Stomach (tissue), 4 donors: ENCODE data around the gene OR51L1.

ENCODE experiments used
- CTCF ChIP-seq, 7 experiments: fragments of 450-650 bp in 4 of 7; fragments of 200-600 bp in 3 of 7; sonication (generic) in 3 of 7; IDR thresholded peaks; one replicate each; pipeline ENCODE4 v1.5.1; 2016 to 2019; ENCODE audit warnings: antibody characterized with exemption in 7 of 7, control low read depth in 2 of 7, mild to moderate bottlenecking in 1 of 7
- EP300 ChIP-seq: sonication (generic); formaldehyde crosslinking; IDR thresholded peaks from one replicate; pipeline ENCODE4 v1.6.1; 2017; ENCODE audit warnings: antibody characterized with exemption
- POLR2AphosphoS5 ChIP-seq, 3 donors: sonication (generic); formaldehyde crosslinking; IDR thresholded peaks; one replicate each; pipeline ENCODE4 v1.6.1; 2016; ENCODE audit warnings: antibody characterized with exemption in 3 of 3

- TF ChIP-seq CTCF (IDR thresholded peaks at IDR 0.05) (no peak), EP300 (no peak), POLR2AphosphoS5 (IDR thresholded peaks at IDR 0.05) (no peak)
These were observed 31.8 kb upstream of the OR51L1 start for GRCh38 chr11:4962816-4963215.
